Panc1 (cell line): ENCODE results near the gene LENEP. TPM values are rescaled to one million over a fixed set of nuclear protein-coding genes. Genes with fewer than 3 reads are reported as not detected.

Experiments used
- ATAC-seq: fragments of 200-7000 bp; cut with Tn5 transposase; 2 replicates; pipeline ENCODE4 v1.9.1; 2020; ENCODE audit warnings: mild to moderate bottlenecking, moderate library complexity
- BruUV-seq: library from RNA; stranded (reverse); fragments of 400-500 nt; replicated peaks from 2 replicates; lab custom pipeline; 2021; lab: Mats Ljungman, UMichigan
- CTCF ChIA-PET: fragments of 300-600 bp; sonication (Branson Sonifier 250); formaldehyde crosslinking; loops from one replicate; lab custom pipeline; 2022; ENCODE audit warnings: antibody characterized with exemption; lab: Charles Lee
- POLR2A ChIA-PET: fragments of 300-600 bp; sonication (Branson Sonifier 250); formaldehyde crosslinking; loops from one replicate; lab custom pipeline; 2022; ENCODE audit warnings: antibody characterized with exemption; lab: Charles Lee
- DNase-seq: peaks from one replicate; pipeline ENCODE4 v3.0.0-alpha.2; 2010; ENCODE audit warnings: low read depth, low spot score
- H3K27ac ChIP-seq: 2 replicates; pipeline ENCODE4 v1.5.1; 2011; ENCODE audit warnings: mild to moderate bottlenecking, low read length, inconsistent platforms
- H3K27me3 ChIP-seq: fragments of 200-500 bp; sonication (Bioruptor generic); 2 replicates; pipeline ENCODE4 v1.6.0; 2014; ENCODE audit warnings: low read length, inconsistent platforms; ENCODE audit not compliant: control insufficient read depth, insufficient read depth
- H3K36me3 ChIP-seq: fragments of 200-500 bp; sonication (Bioruptor generic); 2 replicates; pipeline ENCODE4 v1.5.1; 2014; ENCODE audit warnings: inconsistent platforms, mild to moderate bottlenecking, low read length, moderate library complexity; ENCODE audit not compliant: control insufficient read depth, insufficient read depth
- H3K4me1 ChIP-seq: 2 replicates; pipeline ENCODE4 v1.5.1; 2011; ENCODE audit warnings: inconsistent platforms, mild to moderate bottlenecking, low read length, moderate library complexity; ENCODE audit not compliant: control insufficient read depth, insufficient read depth
- H3K4me3 ChIP-seq, 2 experiments: 2 replicates each; pipeline ENCODE4 v1.5.1; 2011 to 2012; ENCODE audit warnings: low read depth in 2 of 2, low read length in 2 of 2, mild to moderate bottlenecking in 2 of 2, inconsistent platforms in 1 of 2, moderate library complexity in 1 of 2
- H3K9me3 ChIP-seq: fragments of 200-500 bp; sonication (Bioruptor generic); 2 replicates; pipeline ENCODE4 v1.5.1; 2014; ENCODE audit warnings: low read depth, mild to moderate bottlenecking, inconsistent platforms, low read length, moderate library complexity; ENCODE audit not compliant: control insufficient read depth, insufficient read depth
- CTCF ChIP-seq: fragments of 450-650 bp; IDR thresholded peaks from 2 replicates; pipeline ENCODE4 v1.5.1; 2017; ENCODE audit warnings: mild to moderate bottlenecking
- POLR2AphosphoS5 ChIP-seq: IDR thresholded peaks from 2 replicates; pipeline ENCODE4 v1.6.1; 2012; ENCODE audit warnings: mild to moderate bottlenecking, low read depth, low read length, moderate library complexity
- REST ChIP-seq, 2 experiments: IDR thresholded peaks; 2 replicates each; pipeline ENCODE4 v1.6.1; 2011 to 2012; ENCODE audit warnings: low read depth in 2 of 2, control low read depth in 1 of 2, low read length in 1 of 2, mild to moderate bottlenecking in 1 of 2, moderate library complexity in 1 of 2; ENCODE audit not compliant: insufficient read depth in 1 of 2
- SIN3A ChIP-seq: IDR thresholded peaks from 2 replicates; pipeline ENCODE4 v1.6.1; 2012; ENCODE audit warnings: low read depth, mild to moderate bottlenecking, low read length, moderate library complexity, borderline replicate concordance; ENCODE audit not compliant: insufficient read depth
- TCF7L2 ChIP-seq: IDR thresholded peaks from 2 replicates; pipeline ENCODE4 v1.6.1; 2011; ENCODE audit warnings: mild to moderate bottlenecking, low read depth, low read length, inconsistent platforms
- in situ Hi-C: cut with HindIII; loops from 2 replicates; pipeline ENCODE4 v1.10.0; 2016; ENCODE audit warnings: low sequenced_read_pairs, low pct_unique_long_range_greater_than_20kb
- intact Hi-C: fragments of 100-400 bp; cut with micrococcal nuclease; formaldehyde crosslinking; loops from one replicate; pipeline ENCODE4 v1.10.0; 2022; ENCODE audit not compliant: unreplicated experiment
- total RNA-seq: library from RNA; stranded (reverse); gene quantifications from one replicate; pipeline ENCODE4 v1.2.1, GENCODE V29; 2021; ENCODE audit not compliant: unreplicated experiment

The LENEP gene
- total RNA-seq, 1 experiment from 2014 or later, result 0.67 TPM

- no peak for DNase-seq
- Histone ChIP-seq H3K4me3 (no peak overlapping the region), H3K9me3 (no peaks in the 10 kb centered on the region), H3K27me3 (no peaks in the 10 kb centered on the region), H3K36me3 (no peaks in the 10 kb centered on the region), H3K4me1 (no peaks in the 10 kb centered on the region), H3K27ac (no peak overlapping the region)
- no TSS peak for BruUV-seq
- TF ChIP-seq CTCF, result no peak
- no peak for TF ChIP-seq TCF7L2
- ChIA-PET CTCF (interaction anchor here (0.8 kb wide), 1 partner anchor 42 kb away, joined by 5 read pairs; no protein-coding TSS in a partner anchor), POLR2A (interaction anchor here (0.5 kb wide), 1 partner anchor 539 kb away, joined by 4 read pairs; no protein-coding TSS in a partner anchor)
- in situ Hi-C loops, result no loop called here
- intact Hi-C loops, result no loop called here
- no peak for ATAC-seq
Measured at GRCh38 chr1:155042789-155043188, 49.4 kb downstream of the LENEP start.

- no TSS peak for BruUV-seq
- H3K9me3 ChIP-seq, result no peaks in the 10 kb centered on the region
- no peak for ATAC-seq
- no peaks in the 10 kb centered on the region for H3K27me3 ChIP-seq
- in situ Hi-C loops (no loop called here), intact Hi-C loops (no loop called here)
- POLR2A ChIA-PET, result interaction anchor here (0.6 kb wide), 1 partner anchor 41 kb away, joined by 3 read pairs; the partner anchor contains the start of gene ZBTB7B
- CTCF ChIA-PET, result interaction anchor here (0.6 to 0.8 kb wide), 2 partner anchors 42 to 462 kb away, joined by 3 to 5 read pairs; no protein-coding TSS in a partner anchor
- H3K36me3 ChIP-seq, result no peaks in the 10 kb centered on the region
- TF ChIP-seq CTCF (no peak), POLR2AphosphoS5 (no peak), TCF7L2 (no peak), REST (IDR thresholded peaks at IDR 0.05; ENCODE audit: insufficient read depth in 1 of 2, low read depth in 2 of 2, low read length in 1 of 2) (no peak), SIN3A (no peak)
- no peaks in the 10 kb centered on the region for H3K4me1 ChIP-seq
- no peak for DNase-seq
- H3K4me3 ChIP-seq, result no peak overlapping the region
- H3K27ac ChIP-seq, result no peak overlapping the region
Measured at GRCh38 chr1:155043301-155043702, 49.9 kb downstream of the LENEP start.
